ENCODE data around the gene GLT1D1. TPM values are rescaled to one million over a fixed set of nuclear protein-coding genes. Genes with fewer than 3 reads are reported as not detected.

Gene GLT1D1
- total RNA-seq, 1 experiment from 2014 or later, result 0.07 TPM

DNA sequence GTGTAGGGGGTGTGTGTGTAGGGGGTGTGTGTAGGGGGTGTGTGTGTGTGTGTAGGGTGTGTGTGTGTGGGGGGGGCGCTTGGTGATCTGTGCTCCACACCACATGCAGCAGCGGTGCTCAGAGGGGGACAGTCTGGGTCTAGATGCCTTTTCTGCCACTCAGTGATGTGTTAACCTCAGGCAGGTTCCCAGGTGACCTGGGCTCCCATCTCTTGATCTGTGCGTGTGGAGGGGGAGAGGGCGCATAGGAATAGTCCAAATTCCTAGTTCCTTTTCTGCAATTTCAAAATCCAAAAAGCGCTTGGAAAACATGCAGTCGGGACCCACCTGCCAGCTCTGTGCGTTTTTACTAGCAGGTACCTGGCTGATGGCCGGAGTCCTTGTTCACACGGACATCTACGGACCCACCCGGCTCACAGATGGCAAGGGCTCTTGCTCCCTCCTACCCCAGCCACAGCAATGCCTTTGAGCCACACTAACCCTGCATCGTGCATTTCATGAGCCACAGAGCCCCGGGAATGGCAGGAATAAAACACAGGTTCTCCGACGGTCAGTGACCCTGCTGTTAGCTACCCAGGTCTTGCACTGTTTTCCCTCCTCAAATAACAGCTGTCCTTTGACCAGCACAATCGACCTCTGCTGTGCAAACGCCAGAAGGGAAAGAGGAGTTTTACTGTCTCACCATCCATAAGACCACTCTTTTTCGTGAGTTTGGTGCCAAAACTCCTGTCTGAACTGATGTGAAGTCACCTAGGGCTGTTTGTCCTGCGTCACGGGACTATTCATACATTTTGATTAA is 120.8 kb downstream of the GLT1D1 start:
- no peak for DNase-seq (ENCODE audit: low read depth)

GRCh38 chr12:128974881-128975280 is 121.6 kb downstream of the GLT1D1 start:
- no peak for DNase-seq (ENCODE audit: low read depth)
- in situ Hi-C loops (cut with HindIII; ENCODE audit: low pct_unique_long_range_greater_than_20kb, low sequenced_read_pairs), result no loop called here

More for the DNA sequence above, 120.8 kb downstream of the GLT1D1 start:
- in situ Hi-C loops (cut with HindIII; ENCODE audit: low pct_unique_long_range_greater_than_20kb, low sequenced_read_pairs), result no loop called here

GRCh38 chr12:128976120-128976738 is 123.0 kb downstream of the GLT1D1 start:
- DNase-seq (ENCODE audit: low read depth), result no peak
- in situ Hi-C loops (cut with HindIII; ENCODE audit: low pct_unique_long_range_greater_than_20kb, low sequenced_read_pairs), result no loop called here

DNA sequence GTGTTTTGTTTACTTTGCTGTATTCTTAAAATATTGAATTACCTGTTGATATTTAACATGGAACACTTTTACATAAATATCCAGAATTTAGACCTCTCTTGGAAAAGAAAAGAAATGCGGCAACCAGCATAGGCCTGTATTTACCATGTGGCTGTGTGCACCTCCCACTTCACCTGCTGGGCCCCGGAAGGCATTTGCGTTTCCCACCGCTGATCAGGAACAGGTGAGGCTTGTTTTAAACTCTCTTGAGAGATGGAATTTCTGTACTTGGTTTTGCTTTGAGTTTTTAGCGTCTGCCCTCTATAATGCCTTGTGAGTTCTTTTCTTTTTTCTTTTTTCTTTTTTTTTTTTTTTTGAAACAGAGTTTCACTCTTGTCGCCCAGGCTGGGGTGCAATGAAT is 124.2 kb downstream of the GLT1D1 start:
- in situ Hi-C loops (cut with HindIII; ENCODE audit: low pct_unique_long_range_greater_than_20kb, low sequenced_read_pairs), result no loop called here
- no peak for DNase-seq (ENCODE audit: low read depth)

- in situ Hi-C loops (cut with HindIII; ENCODE audit: low pct_unique_long_range_greater_than_20kb, low sequenced_read_pairs), result no loop called here
These were observed 124.8 kb downstream of the GLT1D1 start for GRCh38 chr12:128978067-128978466.

GRCh38 chr12:128980623-128981022 is 127.3 kb downstream of the GLT1D1 start:
- DNase-seq (ENCODE audit: low read depth), result no peak
- in situ Hi-C loops (cut with HindIII; ENCODE audit: low pct_unique_long_range_greater_than_20kb, low sequenced_read_pairs), result no loop called here

More at GRCh38 chr12:128978067-128978466, 124.8 kb downstream of the GLT1D1 start:
- no peak for DNase-seq (ENCODE audit: low read depth)

DNA sequence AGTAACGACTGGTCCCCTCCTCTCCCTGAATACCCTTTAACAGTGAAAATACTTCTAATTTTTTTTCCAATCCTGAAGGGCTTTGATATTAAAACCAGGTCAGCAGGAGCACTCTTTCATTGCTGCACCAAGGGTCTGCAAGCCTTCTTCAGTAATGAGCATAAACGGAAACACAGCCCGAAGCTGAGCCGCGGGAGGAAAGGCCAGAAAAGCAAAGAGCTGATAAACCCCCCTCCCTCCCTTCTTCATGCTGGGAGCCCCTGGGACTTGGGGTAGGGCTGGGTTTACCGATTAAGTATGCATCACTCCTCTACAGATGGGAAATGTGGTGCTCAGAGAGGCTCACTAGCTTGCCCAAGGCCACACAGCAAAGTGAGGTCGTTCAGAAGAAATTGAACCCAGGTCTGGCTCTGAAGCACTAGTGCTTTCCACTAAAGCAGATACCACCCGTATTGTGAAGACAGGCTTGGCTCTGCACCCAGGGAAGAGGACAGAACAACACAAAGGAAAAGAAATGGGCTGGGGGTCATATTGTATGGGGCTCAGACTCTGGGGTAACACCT is 128.8 kb downstream of the GLT1D1 start:
- DNase-seq (ENCODE audit: low read depth), result no peak
- in situ Hi-C loops (cut with HindIII; ENCODE audit: low pct_unique_long_range_greater_than_20kb, low sequenced_read_pairs), result no loop called here

DNA sequence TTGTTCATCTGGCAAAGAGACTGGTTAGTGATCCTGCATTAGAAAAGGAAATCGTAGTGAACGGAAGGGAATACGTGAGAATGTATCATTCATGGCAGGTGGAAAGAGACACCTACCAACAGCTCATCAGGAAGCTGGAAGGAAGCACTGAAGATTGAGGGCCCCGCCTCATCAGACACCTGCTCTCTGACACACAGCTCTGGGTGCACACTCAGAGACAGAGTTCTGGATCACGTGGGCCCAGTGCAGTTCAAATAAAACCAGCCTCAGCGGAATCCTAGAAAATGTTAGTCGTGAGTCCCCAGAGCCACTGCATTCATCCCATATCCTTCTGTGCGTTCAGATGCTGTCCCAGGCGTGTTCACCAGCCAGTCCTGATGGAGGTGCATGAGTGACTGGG is 129.7 kb downstream of the GLT1D1 start:
- no peak for DNase-seq (ENCODE audit: low read depth)
- in situ Hi-C loops (cut with HindIII; ENCODE audit: low pct_unique_long_range_greater_than_20kb, low sequenced_read_pairs), result no loop called here

DNA sequence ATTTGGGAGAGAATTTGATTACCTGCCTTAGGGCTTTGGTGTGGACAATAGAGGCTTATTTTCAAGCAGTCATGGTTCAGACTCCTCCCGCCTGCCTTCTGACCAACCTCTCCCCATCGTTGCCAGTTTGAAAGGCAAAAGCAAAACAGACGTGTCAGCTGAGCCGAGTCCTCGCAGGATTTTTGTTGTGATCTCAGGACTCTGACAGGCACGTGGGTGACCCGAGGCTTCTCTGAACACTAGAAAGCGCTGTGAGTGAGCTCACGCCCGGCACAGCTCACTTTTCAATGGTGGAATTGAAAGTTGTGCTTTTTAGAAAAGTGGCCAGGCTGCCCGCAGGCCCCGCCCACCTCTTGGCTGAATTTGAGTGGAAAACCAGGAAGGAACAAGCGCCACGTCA is 130.1 kb downstream of the GLT1D1 start:
- no peak for DNase-seq (ENCODE audit: low read depth)
- in situ Hi-C loops (cut with HindIII; ENCODE audit: low pct_unique_long_range_greater_than_20kb, low sequenced_read_pairs), result no loop called here

- in situ Hi-C loops (cut with HindIII; ENCODE audit: low pct_unique_long_range_greater_than_20kb, low sequenced_read_pairs), result no loop called here
- DNase-seq (ENCODE audit: low read depth), result no peak
These were observed 133.7 kb downstream of the GLT1D1 start for GRCh38 chr12:128986957-128987356.

- in situ Hi-C loops (cut with HindIII; ENCODE audit: low pct_unique_long_range_greater_than_20kb, low sequenced_read_pairs), result no loop called here
- DNase-seq (ENCODE audit: low read depth), result no peak
These were observed 136.0 kb downstream of the GLT1D1 start for GRCh38 chr12:128989287-128989686.

DNA sequence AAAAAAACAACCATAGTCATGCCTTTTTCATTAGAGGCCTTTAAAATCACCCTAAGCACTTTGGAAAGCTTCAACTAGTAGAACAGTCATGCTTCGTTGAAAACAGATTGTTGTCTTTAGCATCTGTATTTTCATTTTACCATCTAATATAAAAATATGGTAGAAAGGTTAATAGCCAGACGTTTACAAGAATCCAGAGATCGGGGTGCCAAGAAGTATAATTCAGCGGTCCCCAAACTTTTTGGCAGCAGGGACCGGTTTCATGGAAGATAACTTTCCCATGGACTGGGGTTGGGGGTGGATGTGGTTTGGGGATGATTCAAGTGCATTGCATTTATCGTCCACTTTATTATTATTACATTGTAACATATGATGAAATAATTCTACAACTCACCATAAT is 138.4 kb downstream of the GLT1D1 start:
- in situ Hi-C loops (cut with HindIII; ENCODE audit: low pct_unique_long_range_greater_than_20kb, low sequenced_read_pairs), result no loop called here
- no peak for DNase-seq (ENCODE audit: low read depth)

DNA sequence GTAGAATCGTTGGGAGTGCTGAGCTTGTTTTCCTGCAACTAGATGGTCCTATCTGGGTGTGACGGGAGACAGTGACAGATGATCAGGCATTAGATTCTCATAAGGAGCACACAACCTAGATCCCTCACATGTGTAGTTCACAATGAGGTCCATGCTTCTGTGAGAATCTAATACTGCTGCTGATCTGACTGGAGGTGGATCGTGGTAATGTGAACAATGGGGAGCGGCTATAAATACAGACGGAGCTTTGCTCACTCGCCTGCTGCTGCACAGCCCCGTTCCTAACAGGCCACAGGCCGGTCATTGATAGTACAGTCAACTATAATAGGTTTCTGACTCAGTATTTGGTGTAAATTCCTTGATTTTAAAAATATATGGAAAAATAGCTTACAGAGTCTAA is 138.8 kb downstream of the GLT1D1 start:
- DNase-seq (ENCODE audit: low read depth), result no peak
- in situ Hi-C loops (cut with HindIII; ENCODE audit: low pct_unique_long_range_greater_than_20kb, low sequenced_read_pairs), result no loop called here

- in situ Hi-C loops (cut with HindIII; ENCODE audit: low pct_unique_long_range_greater_than_20kb, low sequenced_read_pairs), result no loop called here
- no peak for DNase-seq (ENCODE audit: low read depth)
These were observed 139.3 kb downstream of the GLT1D1 start for GRCh38 chr12:128992550-128992949.

DNA sequence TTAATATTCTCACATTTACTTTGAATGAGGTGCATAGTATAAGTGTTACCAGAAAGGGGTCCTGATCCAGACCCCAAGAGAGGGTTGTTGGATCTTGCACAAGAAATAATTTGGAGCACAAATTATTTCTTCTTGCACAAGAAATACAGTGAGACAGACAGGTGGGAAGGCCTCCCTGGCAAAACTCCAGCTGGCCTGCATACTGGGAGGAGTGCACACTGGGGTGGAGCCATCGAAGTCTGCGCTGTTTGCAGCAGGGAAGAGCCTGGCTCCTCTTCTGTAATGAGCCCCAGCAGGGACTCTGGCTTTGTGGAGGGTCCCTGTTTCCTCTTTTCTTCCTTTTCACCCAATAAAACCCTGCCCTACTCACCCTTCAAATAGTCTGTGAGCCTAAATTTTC is 141.6 kb downstream of the GLT1D1 start:
- no peak for DNase-seq (ENCODE audit: low read depth)
- in situ Hi-C loops (cut with HindIII; ENCODE audit: low pct_unique_long_range_greater_than_20kb, low sequenced_read_pairs), result no loop called here

DNA sequence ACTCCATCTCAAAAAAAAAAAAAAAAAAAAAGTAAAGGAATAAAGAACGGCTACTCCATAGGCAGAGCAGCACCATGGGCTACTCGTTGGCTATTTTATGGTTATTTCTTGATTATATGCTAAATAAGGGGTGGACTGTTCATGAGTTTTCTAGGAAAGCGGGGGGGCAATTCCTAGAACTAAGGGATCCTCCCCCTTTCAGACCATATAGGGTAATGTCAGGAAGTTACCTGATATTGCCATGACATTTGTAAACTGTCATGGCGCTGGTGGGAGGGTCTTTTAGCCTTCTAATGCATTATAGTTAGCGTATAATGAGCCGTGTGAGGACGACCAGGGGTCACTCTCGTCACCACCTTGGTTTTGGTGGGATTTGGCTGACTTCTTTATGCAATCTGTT is 142.3 kb downstream of the GLT1D1 start:
- in situ Hi-C loops (cut with HindIII; ENCODE audit: low pct_unique_long_range_greater_than_20kb, low sequenced_read_pairs), result no loop called here
- DNase-seq (ENCODE audit: low read depth), result no peak

GRCh38 chr12:129001826-129002225 is 148.5 kb downstream of the GLT1D1 start:
- in situ Hi-C loops (cut with HindIII; ENCODE audit: low pct_unique_long_range_greater_than_20kb, low sequenced_read_pairs), result no loop called here
- no peak for DNase-seq (ENCODE audit: low read depth)

GRCh38 chr12:129002427-129002826 is 149.1 kb downstream of the GLT1D1 start:
- in situ Hi-C loops (cut with HindIII; ENCODE audit: low pct_unique_long_range_greater_than_20kb, low sequenced_read_pairs), result no loop called here

GRCh38 chr12:129005416-129005815 is 152.1 kb downstream of the GLT1D1 start:
- in situ Hi-C loops (cut with HindIII; ENCODE audit: low pct_unique_long_range_greater_than_20kb, low sequenced_read_pairs), result no loop called here

More at GRCh38 chr12:129002427-129002826, 149.1 kb downstream of the GLT1D1 start:
- peak; percentile 72 for DNase-seq (ENCODE audit: low read depth)

More at GRCh38 chr12:129005416-129005815, 152.1 kb downstream of the GLT1D1 start:
- no peak for DNase-seq (ENCODE audit: low read depth)

Measured in Caki2 (cell line).